Forelimb muscle (tissue), 1 donor: Measurements from ENCODE around the gene MYL6. TPM values are rescaled to one million over a fixed set of nuclear protein-coding genes. Genes with fewer than 3 reads are reported as not detected.
"Not testable (repeated sequence)": the region's sequence is repeated elsewhere in the genome, so short reads cannot be mapped to it uniquely, and the experiment has no call there.

Experiments used
- DNase-seq: peaks from one replicate; pipeline ENCODE4 v3.0.0-alpha.2; 2013; ENCODE audit warnings: low read depth
- polyA plus RNA-seq: library from polyadenylated mRNA; unstranded; fragments of 120-200 nt; gene quantifications from one replicate; pipeline ENCODE4 v1.2.1, GENCODE V29; 2013; ENCODE audit not compliant: insufficient read length

Gene MYL6
- polyA plus RNA-seq = 1,230 TPM

DNA sequence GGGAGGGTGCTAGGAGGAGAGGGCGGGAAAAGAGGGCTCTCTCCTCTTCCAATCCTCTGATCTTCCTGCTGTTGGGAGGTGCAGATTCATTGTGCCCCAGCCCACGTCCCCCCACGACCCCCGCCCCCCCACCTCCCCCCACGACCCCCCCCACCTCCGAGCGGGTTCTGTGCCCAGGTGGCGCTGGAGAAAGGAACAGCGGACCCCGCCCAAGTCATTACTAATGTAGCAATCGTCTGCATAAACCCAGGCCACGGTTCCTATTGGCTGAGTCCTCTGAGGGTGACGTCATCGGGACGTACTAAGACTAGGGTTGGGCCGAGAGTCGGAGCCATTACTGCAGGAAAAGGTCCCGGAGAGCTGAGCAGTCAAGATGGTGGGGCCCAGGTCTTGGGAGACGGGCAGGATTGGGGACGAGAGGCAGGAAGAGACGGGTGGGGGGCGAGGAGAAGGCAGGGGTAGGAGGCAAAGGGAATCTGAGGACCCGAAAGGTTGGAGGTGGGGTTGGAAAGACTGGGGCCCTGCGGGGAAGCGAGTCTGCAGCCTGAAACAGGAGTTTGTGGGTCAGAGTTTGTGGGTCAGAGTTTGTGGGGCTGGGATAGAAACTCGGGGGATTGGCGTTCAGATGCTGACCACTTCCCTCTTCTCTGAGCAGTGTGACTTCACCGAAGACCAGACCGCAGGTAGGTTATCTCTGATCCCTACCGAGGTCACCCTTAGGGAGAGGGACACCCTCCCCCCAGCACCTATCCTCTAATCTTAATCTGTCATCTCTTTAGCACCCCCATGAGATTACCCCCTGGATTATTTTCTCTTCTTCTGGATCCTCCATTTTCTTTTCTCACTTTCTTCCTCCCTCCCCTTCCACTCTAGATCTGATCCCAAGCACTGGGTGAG, at the start of gene MYL6:
Gene MYL6, plus strand, starts transcription at position 331 of the 897 bp plus-strand sequence. Its CDS starts 43 bp downstream, at position 374.
- DNase-seq = peak; percentile 98

DNA sequence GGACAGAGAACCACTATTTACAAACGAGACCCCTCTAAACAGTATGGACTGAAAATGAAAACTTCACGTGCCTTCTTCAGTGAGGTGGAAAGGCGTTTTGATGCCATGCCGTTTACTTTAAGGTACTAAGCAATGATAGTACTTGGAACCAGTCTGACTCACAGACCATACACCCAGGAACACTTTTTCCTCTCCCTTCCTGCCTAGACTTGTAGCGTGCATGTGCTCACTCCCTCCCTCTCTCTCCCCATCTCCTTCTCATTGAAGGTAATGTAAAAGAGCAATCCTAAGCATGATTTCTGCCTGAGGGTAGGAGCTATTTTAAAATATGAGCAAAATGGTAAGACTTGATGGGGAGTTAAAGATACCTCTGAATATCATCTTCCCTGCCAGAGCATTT, 47.6 kb upstream of the MYL6 start:
- DNase-seq = no peak

DNA sequence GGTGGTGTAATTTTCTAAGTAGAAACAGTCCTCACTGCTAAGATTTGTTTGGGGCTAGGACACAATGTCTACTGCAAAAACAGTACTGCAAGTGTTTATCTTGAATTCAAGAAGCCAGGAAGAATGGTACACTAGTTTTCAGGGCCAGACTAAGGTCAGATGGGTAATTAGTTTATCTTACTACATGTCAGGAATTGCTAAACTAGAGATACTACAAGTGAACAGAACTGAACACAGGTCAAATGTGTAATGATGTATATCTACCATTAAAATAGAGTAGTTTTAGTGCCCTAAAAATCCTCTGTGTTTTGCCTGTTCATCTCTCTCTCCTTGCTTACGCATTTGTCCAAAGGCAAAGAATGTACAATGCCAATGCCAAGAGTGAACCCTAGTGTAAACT, 44.1 kb upstream of the MYL6 start:
- DNase-seq = no peak

DNA sequence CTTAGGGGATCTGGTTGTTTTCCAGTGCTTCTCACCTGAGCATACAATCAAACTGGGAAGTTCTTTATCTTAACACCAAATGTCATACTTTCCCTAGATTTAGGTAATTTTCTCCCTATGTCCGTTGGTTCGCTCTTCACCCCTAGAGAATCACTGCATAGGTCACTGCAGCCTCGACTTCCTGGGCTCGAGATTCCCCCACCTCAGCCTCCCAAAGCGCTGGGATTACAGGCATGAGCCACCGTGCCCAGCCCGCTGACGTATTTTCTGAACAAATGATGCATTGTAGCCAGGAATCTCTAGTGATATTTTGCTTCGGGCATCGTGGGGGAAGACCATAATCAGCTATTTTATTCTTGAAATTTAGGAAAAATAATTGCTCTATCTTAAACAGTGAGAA, 42.8 kb upstream of the MYL6 start:
- DNase-seq = no peak

DNA sequence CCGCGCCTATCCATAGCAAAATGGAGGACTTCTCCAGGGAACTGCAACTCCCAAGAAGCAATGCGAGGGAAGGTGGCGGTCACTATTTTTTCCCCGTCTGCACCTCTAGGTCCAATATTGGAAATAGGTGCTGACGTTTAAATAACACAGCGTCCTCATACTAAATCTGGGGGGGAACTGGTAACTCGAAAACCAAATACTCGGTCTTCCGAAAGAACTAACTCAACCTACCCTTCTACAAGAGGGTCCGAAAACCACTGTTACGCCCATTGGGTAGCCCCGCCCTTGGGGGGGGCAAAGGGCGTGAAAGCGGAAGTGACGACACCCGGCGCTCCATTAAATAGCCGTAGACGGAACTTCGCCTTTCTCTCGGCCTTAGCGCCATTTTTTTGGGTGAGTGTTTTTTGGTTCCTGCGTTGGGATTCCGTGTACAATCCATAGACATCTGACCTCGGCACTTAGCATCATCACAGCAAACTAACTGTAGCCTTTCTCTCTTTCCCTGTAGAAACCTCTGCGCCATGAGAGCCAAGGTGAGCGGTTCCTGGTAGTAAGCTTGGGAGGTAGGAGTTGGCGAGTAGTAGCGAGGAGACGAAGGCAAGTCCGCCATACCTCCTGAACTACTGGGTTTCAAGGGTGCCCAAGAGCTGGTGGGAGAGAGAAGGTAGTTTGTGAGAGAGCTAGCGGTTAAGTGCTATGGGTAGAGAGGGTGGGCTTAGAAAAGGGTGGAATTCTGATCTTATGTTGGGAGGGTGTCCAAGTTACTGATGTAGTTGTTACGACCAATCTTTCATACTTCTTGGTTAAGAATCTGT, 41.7 kb upstream of the MYL6 start, which contains the start of gene RPL41:
Gene RPL41, plus strand, starts transcription at position 367 of the 815 bp plus-strand sequence.
- DNase-seq = peak; percentile 90

DNA sequence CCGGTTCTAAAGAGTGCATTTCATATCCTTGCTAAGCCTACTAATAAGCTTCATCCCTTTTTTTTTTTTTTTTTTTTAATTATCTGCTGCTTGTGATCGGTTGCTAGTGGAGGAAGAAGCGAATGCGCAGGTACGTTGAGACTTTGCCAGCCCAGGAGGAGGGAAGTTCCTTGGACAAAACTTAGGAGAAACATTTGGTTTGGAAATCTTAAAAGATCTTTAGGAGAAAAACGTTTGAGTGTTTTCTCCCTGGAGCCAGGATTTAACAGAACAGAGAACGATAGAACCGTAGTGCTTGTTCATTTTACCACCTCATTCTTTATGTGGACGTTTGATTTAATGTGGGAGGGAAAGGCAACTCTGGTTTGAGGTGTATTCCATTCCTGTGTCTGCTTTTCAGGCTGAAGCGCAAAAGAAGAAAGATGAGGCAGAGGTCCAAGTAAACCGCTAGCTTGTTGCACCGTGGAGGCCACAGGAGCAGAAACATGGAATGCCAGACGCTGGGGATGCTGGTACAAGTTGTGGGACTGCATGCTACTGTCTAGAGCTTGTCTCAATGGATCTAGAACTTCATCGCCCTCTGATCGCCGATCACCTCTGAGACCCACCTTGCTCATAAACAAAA, 41.0 kb upstream of the MYL6 start:
- DNase-seq = not testable (repeated sequence)

DNA sequence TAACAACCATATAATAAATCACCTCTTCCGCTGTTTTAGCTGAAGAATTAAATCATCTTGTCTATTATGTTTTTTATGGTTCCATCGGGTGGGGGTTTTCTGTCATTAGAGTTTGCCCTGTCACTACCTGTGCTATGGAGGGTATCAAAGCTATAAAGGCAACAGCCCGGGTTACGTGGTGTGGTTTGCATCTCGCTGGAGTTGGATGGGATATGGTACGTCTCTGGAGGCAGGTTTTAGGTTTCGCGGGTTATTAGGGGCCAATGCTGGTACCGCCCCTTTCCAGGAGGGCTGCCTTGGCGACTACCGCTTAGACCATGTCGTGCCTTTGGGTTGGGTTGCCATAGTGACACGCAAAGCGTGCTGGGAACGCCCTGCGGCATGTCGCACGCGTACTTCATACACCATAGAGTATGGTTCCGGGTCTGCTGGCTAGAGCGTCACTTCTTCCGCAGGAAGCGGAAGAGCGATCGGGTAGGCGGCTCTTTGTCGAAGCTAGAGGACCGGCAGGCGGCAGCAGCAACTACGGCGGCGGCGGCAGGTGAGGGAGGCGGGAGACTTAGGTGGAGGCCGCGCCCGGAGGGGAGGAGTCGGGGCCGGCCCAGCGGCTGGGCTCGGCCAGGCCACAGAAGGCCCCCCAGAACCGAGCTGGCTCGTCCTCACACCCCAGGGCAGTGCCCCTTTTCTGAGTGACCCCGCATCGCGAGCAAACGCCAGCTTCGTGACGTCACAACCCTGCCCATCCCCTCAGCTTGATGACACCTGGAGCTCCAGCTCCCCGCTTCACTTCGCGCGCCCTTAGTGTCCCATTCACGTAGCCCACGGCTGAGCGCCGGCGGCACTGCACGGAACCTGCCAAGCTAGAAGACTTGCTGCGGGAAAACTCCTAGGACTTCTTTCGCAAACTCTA, 40.1 kb upstream of the MYL6 start, which contains the start of gene ZC3H10:
Gene ZC3H10, plus strand, starts transcription at position 489 of the 910 bp plus-strand sequence. CDS start 2,297 bp downstream, outside the sequence.
- DNase-seq = peak; percentile 99

DNA sequence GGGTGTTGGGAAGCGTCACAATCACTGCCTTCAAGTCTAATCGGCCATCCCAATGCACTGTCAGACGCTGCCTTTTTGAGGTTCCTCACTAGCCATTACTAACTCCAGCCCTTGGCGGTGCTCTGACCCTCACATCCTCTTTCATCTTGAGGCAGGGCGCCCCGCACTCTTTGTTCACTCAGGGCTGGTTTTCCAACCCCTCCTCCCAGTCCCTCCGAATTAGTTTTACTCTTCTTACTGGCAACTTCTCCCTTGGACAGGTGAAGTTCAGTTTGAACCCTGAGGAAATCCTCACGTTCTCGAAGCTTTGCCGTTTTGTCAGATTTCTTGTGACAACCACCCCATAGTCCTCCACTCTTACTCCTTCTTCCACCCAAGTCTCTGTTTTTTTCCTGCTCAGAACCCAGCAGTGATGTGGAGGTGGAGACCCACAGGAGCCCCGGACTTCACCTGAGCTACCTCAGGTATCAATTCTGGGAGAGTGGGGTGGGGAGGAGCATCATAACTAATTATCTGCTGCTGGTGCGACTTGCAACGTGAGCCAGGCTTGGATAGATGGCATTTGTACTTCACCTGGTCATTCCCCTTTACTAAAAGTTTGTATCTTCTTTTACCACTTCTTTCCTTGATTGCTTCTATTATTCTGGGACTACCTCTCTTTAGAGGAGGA, 39.3 kb upstream of the MYL6 start:
- no peak for DNase-seq

DNA sequence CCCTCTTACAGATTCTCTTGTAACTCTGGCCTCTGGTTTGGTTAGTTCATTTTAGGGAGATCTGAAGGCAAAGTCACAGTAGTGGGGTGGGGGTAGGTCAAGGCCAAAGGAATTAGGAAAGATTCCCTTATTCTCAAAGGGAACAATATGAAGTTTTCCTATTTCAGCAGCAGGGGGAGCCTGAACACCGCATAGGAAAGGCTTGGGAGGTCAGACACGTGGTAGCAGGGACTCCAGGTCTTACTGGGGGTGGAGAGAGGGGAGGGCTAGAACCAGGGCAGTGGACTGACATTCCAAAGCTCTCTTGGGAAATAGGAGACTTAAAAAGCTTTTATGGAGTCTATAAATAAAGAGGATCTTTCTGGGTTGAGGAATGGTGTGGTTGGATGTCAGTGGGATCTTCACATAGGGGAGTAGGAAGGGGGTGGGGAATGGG, 38.8 kb upstream of the MYL6 start:
- DNase-seq = no peak

DNA sequence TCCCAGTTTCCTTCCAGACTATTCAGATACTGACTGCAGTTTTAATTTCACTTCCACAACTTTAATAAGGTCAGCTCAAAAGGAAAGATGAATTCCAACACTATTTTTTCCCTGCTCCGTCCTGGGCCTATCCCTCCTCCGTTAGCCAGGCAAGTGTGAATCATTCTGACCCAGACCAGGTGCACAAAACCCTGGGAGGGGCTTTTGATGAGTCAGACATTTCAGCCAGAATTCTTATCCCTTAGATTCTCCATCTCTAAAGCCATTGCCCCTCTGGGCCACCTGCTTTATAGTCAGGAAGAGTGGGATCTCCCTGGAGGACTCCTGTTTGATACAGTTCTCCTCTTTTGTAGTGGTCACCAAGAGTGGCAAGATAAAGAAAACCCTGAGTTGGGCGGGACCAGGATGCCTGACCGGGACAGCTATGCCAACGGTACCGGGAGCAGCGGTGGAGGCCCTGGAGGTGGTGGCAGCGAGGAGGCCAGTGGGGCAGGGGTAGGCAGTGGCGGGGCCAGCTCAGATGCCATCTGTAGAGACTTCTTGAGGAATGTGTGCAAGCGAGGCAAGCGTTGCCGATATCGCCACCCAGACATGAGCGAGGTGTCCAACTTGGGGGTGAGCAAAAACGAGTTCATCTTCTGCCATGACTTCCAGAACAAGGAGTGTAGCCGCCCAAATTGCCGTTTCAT, 37.9 kb upstream of the MYL6 start:
- no peak for DNase-seq

DNA sequence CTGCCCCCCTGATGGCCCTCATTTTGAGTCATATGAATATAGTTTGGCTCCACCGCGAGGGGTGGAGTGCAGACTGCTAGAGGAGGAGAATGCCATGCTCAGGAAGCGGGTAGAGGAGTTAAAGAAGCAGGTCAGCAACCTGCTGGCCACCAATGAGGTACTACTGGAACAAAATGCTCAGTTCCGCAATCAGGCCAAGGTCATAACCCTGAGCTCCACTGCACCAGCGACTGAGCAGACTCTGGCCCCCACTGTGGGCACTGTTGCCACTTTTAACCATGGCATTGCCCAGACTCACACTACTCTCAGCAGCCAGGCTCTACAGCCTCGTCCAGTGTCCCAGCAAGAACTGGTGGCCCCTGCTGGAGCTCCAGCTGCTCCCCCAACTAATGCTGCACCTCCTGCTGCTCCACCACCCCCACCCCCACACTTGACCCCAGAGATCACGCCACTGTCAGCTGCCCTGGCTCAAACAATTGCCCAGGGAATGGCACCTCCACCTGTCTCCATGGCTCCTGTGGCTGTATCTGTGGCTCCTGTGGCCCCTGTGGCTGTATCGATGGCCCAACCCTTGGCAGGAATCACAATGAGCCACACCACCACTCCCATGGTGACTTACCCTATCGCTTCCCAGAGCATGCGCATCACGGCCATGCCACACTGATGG, 36.8 kb upstream of the MYL6 start:
- no peak for DNase-seq

DNA sequence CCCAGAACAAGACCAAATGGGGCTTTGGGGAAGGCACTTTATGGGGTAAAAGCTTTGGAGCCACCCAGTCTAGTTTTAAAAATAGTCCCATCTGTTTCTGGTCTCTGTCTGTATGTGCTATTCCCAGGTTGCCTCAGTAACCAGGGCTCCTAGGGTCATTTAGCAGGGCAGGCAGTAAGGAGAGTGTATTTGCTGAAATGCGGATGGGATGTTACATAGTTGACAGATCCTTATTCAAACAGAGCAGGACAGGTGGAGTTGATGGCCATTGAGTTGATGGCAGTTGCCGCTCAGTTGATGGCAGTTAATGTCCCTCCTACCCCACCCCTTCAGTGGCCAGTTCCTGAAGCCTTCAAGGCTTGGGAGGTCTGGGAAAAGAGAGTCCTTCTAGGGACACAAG, 35.5 kb upstream of the MYL6 start:
- DNase-seq = no peak

DNA sequence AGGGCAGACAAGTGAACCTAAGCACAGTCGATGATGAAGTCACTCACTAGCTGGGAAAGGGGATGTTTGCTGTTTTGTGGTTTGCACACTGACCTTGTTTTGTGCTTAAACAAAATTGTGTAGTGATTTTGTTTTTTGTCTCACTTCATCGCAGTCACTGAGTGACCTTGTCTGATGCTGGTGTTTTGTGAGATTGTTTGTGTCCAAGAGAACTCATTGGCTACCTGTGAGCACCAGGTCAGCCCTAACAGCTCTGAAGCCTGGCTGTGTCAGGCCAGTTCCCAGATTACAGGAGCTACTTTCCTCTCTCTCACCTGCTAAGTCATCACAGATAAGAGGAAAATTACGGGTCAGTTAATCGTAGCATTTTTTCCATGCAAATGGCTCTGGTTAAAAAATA, 34.0 kb upstream of the MYL6 start:
- no peak for DNase-seq

DNA sequence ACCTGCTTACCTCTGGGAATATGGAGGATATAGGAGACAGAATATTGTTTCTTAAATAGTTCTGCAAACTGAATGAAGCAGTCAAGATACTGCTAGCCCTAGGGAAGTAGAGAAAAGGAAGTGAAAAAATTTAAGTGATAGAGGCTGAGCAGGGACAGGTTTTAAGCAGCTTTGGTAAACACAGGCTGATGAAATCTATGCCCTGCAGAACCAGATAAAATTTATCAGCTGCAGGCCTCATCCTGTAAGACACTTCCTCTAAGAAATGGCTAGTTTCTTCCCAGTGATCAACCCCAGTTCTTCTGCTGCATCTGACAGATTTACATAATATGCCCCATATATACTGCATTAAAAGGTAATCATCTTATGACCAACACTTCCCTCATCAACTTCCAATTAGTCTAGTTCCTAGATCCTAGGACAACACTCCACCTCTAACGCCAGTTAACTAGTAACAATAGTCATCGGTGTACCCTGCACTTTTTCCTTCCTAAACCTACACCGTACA, 31.4 kb upstream of the MYL6 start:
- no peak for DNase-seq

DNA sequence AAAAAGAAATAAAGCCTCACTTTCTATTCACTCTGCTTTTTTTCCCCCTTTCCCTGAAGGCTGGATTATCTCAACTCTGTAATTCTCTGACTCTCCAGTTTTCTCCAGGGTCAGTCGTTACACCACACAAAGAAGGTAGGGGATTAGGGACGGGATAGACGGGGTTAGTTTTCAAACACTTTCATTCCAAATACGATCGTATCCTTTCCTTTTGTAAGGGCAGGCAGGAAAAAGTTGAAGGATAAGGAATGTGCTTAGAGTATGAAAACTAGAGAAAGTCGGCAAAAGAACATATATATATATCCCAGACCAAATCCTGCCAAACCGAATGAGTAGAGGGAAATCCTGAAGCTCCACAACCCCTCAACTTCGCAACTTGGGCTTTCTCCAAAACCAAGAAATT, 30.7 kb upstream of the MYL6 start:
- no peak for DNase-seq

DNA sequence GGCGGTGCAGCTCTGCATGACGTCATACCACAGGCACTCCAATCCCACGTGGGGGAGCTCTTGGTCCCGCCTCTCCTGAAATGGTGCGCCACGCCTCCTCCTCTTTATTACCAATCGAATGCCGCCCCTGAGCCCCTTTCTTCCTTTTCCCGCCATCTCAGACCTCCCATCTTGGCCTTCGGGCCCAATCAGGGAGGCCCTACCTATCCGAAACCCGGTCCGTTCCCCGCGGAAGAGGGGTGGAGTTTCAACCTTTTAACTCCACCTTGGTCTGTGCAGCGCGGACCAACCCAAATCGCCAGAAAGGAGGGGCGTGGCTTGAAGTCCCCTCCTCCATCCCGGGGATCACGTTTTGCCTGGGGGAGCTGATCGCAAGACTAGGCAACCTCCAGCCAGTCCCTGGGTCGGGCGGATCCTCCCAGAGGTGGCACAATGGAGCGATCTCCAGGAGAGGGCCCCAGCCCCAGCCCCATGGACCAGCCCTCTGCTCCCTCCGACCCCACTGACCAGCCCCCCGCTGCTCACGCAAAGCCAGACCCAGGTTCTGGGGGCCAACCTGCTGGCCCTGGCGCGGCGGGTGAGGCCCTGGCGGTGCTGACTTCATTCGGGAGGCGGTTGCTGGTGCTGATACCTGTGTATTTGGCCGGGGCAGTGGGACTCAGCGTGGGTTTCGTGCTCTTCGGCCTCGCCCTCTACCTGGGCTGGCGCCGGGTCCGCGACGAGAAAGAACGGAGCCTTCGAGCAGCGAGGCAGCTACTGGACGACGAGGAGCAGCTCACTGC, 30.1 kb upstream of the MYL6 start, which contains the start of gene ESYT1:
Gene ESYT1, plus strand, starts transcription at position 380 of the 782 bp plus-strand sequence. Its CDS starts 53 bp downstream, at position 433.
- peak; percentile 99 for DNase-seq

DNA sequence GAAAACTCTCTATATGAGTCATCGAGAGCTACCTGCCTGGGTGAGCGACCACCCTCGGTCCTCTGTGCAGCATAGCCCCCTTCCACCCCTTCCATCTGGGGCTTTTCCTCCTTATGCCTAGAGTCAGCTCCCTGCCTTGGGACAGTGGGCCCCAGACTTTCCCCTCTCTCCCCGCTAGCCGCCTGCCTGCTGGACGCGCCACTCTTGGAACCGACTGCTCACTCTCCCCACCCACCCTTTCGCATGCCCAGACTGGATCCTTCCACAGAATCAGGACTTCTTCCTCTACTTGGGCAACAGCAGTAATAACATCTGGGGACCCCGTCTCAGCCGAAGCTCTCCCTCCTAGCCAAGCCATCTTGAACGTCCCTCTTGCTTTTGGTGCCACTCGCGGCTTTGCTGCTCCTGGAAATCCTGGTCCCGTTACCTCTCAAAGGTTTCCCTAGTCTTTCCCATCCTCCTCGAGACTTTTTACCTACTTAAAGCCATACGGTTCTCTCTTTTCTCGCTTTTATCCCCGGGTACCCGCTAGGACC, 29.4 kb upstream of the MYL6 start:
- DNase-seq = no peak
